GM12874 (cell line): ENCODE measurements around the gene TMEM91.

Experiments
- CTCF ChIP-seq: IDR thresholded peaks from 2 replicates; pipeline ENCODE4 v1.5.1; 2011; ENCODE audit warnings: low read depth, mild to moderate bottlenecking, control low read depth, low read length, moderate library complexity; ENCODE audit not compliant: insufficient read depth

TMEM91 gene

GRCh38 chr19:41420101-41420880 is 44.0 kb downstream of the TMEM91 start:
- TF ChIP-seq CTCF = no peak

DNA sequence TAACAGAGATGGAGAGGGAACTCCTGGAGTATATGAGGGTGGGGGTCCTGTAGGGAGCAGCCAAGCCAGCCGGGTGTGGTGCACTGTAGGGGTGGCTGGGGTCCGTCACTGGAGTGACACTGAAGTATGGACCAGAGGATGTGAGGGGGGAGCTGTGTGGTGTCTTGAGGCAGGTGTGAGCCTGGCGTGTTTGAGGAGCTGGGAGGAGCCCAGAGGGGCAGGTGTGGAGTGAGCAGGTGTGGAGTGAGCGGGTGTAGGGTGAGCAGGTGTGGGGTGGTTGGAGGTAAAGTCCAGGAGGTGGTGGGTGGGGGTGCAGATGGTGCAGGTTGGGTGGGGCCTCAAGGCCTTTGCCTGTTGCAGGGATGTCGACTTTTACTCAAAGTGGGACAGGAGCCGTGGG is 45.0 kb downstream of the TMEM91 start:
- TF ChIP-seq CTCF = no peak

DNA sequence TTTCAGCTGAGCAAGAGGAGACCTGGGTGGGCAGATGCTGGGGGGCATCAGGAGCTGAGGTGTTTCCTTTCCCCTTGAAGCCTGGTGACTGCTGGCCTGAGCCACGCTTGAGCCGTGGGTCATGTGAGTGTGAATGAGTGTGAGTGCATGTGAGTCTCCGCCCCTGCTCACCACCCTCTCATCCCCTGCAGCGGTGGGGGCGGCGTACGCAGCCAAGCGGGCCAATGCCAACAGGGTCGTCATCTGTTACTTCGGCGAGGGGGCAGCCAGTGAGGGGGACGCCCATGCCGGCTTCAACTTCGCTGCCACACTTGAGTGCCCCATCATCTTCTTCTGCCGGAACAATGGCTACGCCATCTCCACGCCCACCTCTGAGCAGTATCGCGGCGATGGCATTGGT is 45.6 kb downstream of the TMEM91 start:
- no peak for TF ChIP-seq CTCF

DNA sequence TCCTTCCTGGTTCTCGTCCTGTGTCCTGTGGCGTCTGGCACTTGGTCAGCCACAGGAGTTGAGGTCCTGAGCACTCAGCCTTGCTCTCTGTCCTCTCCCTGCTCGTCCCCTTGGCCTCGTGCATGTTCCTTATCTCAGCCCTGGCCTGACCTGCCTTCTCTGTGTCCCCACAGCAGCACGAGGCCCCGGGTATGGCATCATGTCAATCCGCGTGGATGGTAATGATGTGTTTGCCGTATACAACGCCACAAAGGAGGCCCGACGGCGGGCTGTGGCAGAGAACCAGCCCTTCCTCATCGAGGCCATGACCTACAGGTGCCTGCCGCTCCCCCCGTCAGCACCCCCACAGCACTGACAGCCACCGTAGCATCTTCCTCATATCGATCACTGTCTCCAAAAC is 46.1 kb downstream of the TMEM91 start:
- no peak for TF ChIP-seq CTCF

- TF ChIP-seq CTCF = no peak
Observed at GRCh38 chr19:41422955-41423354, 46.6 kb downstream of the TMEM91 start.

GRCh38 chr19:41424335-41425173 is 48.2 kb downstream of the TMEM91 start:
- TF ChIP-seq CTCF = no peak
